GM12872 (cell line): ENCODE results near the gene PARK7.
A peak's percentile ranks its signal among the peaks of the same experiment; 100 is the strongest.

Source experiments
- CTCF ChIP-seq: IDR thresholded peaks from 3 replicates; pipeline ENCODE4 v1.5.1; 2011; ENCODE audit warnings: low read depth, mild to moderate bottlenecking, low read length, moderate library complexity; ENCODE audit not compliant: insufficient read depth

The PARK7 gene

DNA sequence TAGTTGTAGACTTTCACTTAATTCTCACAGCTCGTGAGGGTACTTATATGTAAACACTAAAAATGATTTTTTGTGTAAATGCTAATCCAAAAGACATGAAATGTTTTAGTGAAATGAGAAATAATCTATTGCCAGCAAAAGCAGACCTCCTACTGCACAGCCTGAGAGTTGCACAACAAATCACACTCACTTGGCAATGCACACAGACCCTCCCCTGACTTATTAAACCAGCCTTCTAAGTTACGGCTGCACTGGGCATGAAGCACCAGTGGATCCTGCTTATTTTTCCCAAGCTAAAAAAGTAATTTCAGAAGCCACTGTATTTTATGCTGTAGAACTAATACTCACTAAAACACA is 54.3 kb downstream of the PARK7 start:
- no peak for TF ChIP-seq CTCF

DNA sequence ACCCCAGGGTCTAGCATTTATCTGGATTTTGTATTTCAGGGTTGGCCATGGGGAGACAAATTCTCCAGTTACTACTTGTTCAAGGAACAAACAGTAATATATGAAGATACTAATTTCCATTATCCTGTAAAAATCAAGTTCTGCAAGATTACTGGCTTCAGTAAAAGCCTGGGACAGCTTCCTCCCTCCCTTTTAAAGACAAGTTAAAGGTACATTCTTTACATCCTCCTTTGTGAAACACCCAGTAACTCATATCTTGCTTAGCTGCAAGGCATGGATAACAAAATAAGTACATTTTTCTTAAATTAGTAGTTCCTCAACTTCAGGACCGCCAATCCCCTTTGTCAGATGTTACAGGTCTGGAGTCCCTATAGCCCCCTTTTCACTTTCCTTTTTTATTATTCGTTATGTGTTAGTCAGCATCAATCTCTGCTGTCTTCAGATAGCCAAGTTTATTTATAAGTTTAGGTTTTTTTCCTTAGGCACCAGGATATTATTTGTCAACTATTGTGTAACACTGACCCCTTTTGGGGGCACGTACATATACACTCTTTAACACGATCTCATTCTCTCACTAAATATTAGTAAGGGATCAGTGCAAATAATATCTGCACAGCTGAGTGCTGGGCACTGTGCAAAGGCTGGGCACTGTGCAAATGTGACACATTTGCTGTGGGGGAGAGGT is 54.8 kb downstream of the PARK7 start:
- peak; percentile 30; the same call in 1 of the 3 replicates for TF ChIP-seq CTCF

DNA sequence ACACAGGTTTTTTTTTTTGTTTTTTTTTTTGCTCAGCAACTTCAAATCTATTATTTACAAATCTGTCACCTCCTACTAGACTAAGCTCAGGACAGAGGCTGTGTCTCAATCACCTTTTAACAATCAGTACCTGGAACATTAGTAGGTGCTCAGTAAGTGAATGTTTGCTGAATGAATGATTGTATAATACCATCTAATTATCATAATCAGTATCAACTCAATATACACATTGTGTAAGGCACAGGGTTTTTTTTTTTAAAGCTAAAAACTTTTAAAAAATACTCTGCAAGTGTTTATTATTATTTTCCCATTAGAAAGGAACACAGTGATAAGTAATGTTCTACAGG is 55.4 kb downstream of the PARK7 start:
- TF ChIP-seq CTCF = no peak

DNA sequence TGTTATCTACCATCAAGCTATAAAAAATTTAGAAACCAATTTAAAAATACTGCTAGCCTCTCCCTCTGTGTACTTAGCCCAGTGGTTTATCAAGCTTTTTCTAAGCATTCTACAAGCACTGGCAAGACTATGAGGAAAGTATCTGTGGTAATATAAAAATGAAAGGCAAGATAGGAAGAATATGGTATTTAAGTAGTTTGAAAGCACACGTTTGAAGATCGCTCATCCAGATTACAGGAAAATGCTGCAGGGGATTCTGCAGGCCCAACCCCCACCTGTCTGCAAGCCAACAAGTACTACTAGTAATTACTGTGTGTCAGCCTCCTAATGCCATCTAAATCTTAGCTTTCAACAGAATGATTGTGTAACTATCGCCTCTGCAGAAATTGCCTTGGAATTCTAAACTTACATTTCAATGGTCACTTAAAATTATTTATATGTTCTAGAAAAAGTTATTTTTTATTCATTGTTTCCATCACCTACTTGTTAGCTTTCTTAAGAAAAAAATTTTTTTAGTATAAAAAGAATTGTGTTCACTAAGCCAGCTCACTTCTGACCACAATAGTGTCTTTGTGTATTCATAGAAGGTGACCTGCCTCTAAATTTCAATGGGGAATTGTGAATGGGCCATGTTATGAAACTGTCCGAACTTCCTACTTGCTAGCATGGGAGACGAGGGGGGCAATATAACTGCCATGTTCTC is 56.1 kb downstream of the PARK7 start:
- no peak for TF ChIP-seq CTCF

DNA sequence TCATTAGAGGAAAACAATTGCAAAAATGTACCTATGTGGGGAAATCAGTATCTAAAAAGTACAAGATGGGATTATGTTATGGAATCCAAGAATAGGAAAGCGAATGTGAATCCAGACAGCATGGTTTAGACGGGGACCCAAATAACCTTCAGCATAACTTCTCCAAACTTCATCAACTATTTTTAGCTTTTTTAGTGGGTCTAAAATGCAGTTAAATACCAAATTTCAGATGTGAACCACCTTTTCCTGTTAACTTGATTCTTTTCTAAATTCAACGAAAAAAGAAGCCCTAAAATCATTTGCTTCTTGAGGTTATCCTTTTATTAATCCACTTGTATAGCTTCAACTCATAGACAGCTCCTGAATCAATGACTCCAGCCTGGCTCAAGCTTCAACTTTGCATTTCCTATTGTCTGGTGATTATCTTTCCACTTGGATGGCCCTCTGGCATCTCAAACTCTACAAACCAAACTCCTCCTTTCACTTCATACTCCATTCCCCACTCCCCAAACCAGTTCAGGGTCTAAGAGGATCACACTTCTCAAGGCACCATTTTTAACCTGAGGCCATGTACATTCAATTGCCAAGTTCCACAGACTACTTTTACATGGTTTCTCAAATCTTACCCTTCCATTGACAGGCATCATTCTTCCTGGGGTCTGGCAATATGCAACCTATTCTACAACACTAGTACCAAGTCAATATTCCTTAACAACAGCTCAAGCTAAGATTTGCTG is 57.1 kb downstream of the PARK7 start:
- TF ChIP-seq CTCF = no peak

GRCh38 chr1:8019229-8019620 is 57.7 kb downstream of the PARK7 start:
- no peak for TF ChIP-seq CTCF

DNA sequence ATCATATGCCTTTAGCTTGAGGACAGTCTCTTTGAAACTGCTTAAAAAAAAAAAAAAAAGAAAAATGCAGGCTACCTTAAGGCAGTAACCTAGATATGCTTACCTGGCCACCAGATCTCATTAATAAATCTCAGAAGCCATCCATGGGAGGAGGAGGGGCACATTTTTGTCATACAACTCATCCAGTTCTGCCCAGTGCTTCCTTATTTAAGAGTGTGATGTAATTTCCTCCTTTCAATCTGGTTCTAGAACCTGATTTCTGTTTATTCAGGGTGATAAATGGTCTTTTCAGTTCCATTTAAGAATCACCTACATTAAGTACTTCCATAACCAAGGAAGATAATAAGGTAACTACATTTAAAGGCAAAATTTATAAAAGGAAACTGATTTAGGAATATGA is 58.5 kb downstream of the PARK7 start:
- TF ChIP-seq CTCF = no peak
